SJCRH30 (cell line): ENCODE results near the gene RNF112. TPM values are rescaled to one million over a fixed set of nuclear protein-coding genes. Genes with fewer than 3 reads are reported as not detected.

Experiments used
- DNase-seq, 2 experiments: peaks; one replicate each; pipeline ENCODE4 v3.0.0-alpha.2; 2015 to 2020
- H3K27ac ChIP-seq: fragments of 250-450 bp; sonication (Bioruptor Pico); 2 replicates; pipeline ENCODE4 v1.5.1; 2020; ENCODE audit warnings: mild to moderate bottlenecking, moderate library complexity
- H3K27me3 ChIP-seq: fragments of 250-450 bp; sonication (Bioruptor Pico); 2 replicates; pipeline ENCODE4 v1.5.1; 2020; ENCODE audit warnings: mild to moderate bottlenecking, moderate library complexity
- H3K36me3 ChIP-seq: fragments of 250-450 bp; sonication (Bioruptor Pico); 2 replicates; pipeline ENCODE4 v1.5.1; 2020; ENCODE audit warnings: mild to moderate bottlenecking, moderate library complexity
- H3K4me1 ChIP-seq: fragments of 250-450 bp; sonication (Bioruptor Pico); 2 replicates; pipeline ENCODE4 v1.5.1; 2020; ENCODE audit warnings: mild to moderate bottlenecking, moderate library complexity
- H3K4me3 ChIP-seq: fragments of 250-450 bp; sonication (Bioruptor Pico); 2 replicates; pipeline ENCODE4 v1.5.1; 2020; ENCODE audit warnings: mild to moderate bottlenecking, moderate library complexity
- H3K9me3 ChIP-seq: fragments of 250-450 bp; sonication (Bioruptor Pico); replicated peaks from 2 replicates; pipeline ENCODE4 v1.5.1; 2020; ENCODE audit warnings: mild to moderate bottlenecking, moderate library complexity
- total RNA-seq: library from RNA; depleted of rRNA; stranded (reverse); fragments of >200 nt; shearing (Covaris generic); gene quantifications from 2 replicates; pipeline ENCODE4 v1.2.3, GENCODE V29; 2014

Gene RNF112
- total RNA-seq, 1 experiment from 2014 or later: 2.4 TPM

- Histone ChIP-seq H3K36me3 (peaks cover 11% of the 10 kb centered on the region), H3K27me3 (no peaks in the 10 kb centered on the region), H3K4me3 (no peak overlapping the region), H3K9me3 (no peaks in the 10 kb centered on the region), H3K27ac (no peak overlapping the region), H3K4me1 (peaks cover 50% of the 10 kb centered on the region)
- DNase-seq: peak; percentile 24 to 48
Measured at GRCh38 chr17:19388791-19389785, 21.9 kb upstream of the RNF112 start.

DNA sequence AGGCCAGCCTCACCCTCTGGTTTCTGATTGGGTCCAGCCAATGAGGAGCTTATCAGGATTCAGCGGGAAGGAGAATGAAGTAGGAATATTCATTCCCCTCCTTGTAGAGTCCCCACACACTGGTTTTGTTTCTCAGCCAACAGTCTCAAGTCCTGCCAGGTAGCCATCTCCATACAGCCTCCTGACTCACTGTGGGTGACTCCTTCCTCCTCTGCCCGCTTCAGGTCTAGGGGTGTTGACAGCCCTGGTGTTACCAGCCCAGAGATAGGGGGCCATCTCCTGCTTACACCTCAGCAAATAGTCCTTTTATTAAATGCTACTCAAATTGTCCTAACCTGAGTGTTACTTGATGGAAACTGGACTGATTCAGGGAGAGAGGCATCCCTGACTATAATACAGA, 20.1 kb upstream of the RNF112 start:
- no peak for DNase-seq
- Histone ChIP-seq H3K36me3 (peaks cover under 1% of the 10 kb centered on the region), H3K4me3 (no peak overlapping the region), H3K27me3 (no peaks in the 10 kb centered on the region), H3K4me1 (peaks cover 31% of the 10 kb centered on the region), H3K9me3 (no peaks in the 10 kb centered on the region), H3K27ac (no peak overlapping the region)

DNA sequence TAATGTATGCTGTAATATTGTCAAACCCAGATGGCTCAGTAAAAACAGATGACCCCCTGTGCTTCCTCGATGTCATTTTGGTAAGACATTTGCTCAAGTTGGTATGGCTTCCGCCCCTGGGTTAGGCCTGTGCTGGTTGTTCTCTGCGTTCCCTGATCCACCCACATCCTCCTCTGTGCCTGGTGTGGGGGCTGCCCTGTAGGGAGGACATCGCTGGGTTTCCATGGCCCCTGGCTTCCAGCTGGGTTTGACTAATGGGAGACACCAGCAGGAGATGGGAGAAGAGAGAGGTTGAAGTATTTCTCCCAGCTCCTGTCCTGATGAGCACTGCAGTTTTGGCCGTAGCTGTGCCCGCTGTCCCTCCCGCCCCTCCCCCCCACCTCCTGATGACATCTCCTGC, 19.6 kb upstream of the RNF112 start:
- H3K4me1 ChIP-seq: peaks cover 27% of the 10 kb centered on the region
- no peak for DNase-seq
- H3K27me3 ChIP-seq: no peaks in the 10 kb centered on the region
- H3K4me3 ChIP-seq: no peak overlapping the region
- H3K9me3 ChIP-seq: no peaks in the 10 kb centered on the region
- no peaks in the 10 kb centered on the region for H3K36me3 ChIP-seq
- no peak overlapping the region for H3K27ac ChIP-seq

DNA sequence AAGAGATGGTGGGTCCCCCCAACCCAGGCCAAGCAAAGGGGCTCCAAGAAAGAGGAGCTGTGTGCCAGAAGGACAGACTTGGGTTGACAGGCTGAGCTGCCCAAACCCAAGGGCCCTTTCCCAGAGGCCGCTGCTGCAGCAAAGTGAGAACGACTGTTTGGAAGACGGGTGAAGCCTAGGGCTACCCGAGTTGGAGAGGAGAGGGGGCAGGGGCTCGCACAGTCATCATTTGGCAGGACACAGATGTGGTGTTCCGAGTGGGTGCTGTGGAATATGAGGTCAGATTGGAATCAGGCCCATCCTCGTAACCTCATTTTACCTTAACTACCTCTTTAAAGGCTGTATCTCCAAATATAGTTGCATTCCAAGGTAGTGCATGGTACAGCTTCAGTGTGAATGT, 18.7 kb upstream of the RNF112 start:
- no peaks in the 10 kb centered on the region for H3K9me3 ChIP-seq
- peak in 1 of 2 experiments; percentile 7 for DNase-seq
- H3K27ac ChIP-seq: no peak overlapping the region
- H3K4me3 ChIP-seq: no peak overlapping the region
- no peaks in the 10 kb centered on the region for H3K36me3 ChIP-seq
- no peaks in the 10 kb centered on the region for H3K27me3 ChIP-seq
- peaks cover 23% of the 10 kb centered on the region for H3K4me1 ChIP-seq

DNA sequence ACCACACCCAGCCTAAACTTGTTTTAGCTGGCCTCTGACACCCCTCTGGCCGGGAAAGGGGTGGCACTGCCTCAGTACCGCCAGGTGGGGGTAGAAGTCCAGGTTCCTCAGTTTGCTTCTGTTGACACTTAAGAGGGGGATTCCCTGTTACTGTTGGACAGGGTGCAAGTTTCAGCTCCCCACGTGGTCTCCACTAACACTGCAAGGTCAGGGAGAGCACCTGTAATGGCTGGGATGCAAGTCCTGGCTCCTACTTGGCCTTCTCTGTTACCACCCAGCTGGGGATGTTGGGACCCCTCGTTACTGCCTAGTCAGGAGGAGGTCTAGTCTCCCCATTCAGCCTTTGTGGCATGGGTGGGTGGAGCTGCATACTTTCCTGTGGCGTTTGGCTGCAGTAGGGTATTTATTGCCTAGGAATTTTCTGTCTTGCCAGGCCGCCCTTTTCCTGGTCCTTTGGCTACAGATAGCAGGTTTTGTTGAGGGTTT, 13.4 kb upstream of the RNF112 start:
- Histone ChIP-seq H3K9me3 (no peaks in the 10 kb centered on the region), H3K36me3 (no peaks in the 10 kb centered on the region), H3K4me1 (peaks cover 14% of the 10 kb centered on the region), H3K27me3 (no peaks in the 10 kb centered on the region), H3K4me3 (no peak overlapping the region), H3K27ac (no peak overlapping the region)
- peak in 1 of 2 experiments; percentile 6 for DNase-seq

DNA sequence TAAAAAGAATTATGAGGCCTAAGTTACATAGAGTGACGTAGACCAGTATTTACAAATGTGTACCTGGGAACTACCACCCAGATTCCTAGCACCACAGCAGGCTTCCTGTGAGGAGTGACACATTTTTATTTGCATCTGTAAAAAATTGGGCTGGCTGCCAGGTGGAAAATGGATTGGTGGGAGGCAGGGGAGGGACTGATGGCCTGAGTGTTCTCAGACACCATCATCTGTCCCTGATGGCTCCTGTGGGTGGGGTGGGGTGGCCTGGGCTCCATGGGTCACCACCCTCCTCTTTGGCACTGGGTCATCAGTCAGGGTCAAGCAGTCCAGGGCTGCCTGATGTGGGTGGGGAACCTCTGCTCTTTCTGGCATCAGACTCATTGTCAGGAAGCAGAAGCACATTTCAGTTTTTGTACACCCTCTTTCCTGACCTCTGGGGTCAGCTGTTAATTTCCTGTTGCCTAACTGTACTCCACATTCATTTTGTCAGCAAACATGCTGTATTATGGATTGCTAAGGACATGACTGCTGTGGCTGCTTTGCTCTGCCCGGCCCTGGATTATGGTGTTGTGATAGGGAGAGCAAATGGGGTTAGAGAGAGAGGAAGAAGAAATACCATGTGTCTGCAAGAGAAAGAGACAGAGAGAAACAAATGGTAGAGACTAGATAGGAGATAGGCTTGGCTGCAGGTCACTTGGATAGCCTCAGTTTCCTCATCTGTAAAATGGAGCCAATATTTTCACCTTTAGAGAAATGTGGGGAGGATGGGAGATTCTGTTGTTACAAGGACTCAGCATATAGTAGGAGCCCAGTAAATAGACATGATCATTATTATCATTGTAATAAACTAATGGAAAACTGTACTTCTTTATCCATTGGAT, 12.5 kb upstream of the RNF112 start:
- peak; percentile 46 to 53 for DNase-seq
- Histone ChIP-seq H3K27ac (no peak overlapping the region), H3K27me3 (no peaks in the 10 kb centered on the region), H3K36me3 (no peaks in the 10 kb centered on the region), H3K4me3 (no peak overlapping the region), H3K9me3 (no peaks in the 10 kb centered on the region), H3K4me1 (peaks cover 14% of the 10 kb centered on the region)

- H3K4me1 ChIP-seq: peaks cover 14% of the 10 kb centered on the region
- H3K9me3 ChIP-seq: no peaks in the 10 kb centered on the region
- no peaks in the 10 kb centered on the region for H3K27me3 ChIP-seq
- H3K27ac ChIP-seq: no peak overlapping the region
- peak; percentile 92 to 97 for DNase-seq
- H3K4me3 ChIP-seq: no peak overlapping the region
- H3K36me3 ChIP-seq: no peaks in the 10 kb centered on the region
Measured at GRCh38 chr17:19399750-19400450, 11.1 kb upstream of the RNF112 start.

DNA sequence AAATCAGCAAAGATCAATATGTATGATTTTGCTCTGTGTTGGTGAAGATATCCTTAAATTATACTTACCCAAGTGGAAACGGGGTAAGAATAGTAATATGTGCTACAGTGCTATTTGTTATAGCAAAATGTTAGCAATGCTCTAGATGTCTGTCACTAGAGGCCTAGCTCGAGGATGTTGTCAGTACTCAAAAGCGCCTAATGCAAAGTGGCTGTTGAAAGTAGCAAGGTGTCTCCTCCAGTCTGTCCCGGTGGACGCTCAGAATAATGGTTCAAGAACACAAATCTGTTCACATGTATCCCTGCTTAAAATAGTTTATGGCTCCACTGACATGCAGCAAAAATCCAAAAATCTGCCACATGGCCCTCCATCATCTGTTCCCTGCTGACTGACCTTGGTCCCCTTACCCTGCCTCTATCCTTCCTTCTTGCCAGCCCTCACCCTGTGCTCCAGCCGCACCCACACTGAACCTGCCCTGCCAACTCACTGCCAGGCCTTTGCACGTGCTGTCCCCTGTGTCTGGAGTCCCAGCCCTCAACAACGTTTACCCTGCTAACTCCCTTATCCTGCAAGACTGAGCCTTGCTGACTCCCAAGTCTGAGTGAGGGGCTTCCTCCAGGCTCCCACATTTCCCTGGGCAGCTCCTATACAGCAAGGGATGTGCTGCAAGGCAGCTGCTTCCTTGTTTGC, 9.6 kb upstream of the RNF112 start:
- H3K36me3 ChIP-seq: no peaks in the 10 kb centered on the region
- no peak overlapping the region for H3K27ac ChIP-seq
- peaks cover 14% of the 10 kb centered on the region for H3K4me1 ChIP-seq

GRCh38 chr17:19402171-19402570, 8.9 kb upstream of the RNF112 start:
- no peak for DNase-seq
- H3K27ac ChIP-seq: no peak overlapping the region
- H3K9me3 ChIP-seq: no peaks in the 10 kb centered on the region
- no peaks in the 10 kb centered on the region for H3K36me3 ChIP-seq
- no peaks in the 10 kb centered on the region for H3K27me3 ChIP-seq
- H3K4me3 ChIP-seq: no peak overlapping the region
- peaks cover 14% of the 10 kb centered on the region for H3K4me1 ChIP-seq

More for the DNA sequence above, 9.6 kb upstream of the RNF112 start:
- no peak for DNase-seq
- Histone ChIP-seq H3K9me3 (no peaks in the 10 kb centered on the region), H3K4me3 (no peak overlapping the region), H3K27me3 (no peaks in the 10 kb centered on the region)

DNA sequence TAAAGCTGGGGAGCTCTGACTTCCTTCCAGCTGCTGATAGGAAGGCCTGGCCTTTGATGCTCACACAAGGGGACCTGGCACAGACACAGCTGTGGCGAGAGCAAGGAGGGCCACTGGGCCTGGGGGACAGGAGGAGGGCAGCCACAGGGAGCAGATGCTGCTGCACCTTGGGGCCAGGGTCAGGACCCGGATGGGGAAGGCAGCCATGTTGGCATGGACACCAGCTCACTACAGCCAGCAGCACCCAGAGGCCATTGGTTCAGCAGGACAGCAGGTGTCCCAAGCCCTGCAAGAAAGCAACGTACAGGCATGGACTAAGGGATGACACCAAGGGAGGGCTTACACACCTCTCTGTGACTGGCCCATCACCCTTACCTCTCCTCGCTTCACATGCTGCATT, 8.0 kb upstream of the RNF112 start:
- no peaks in the 10 kb centered on the region for H3K36me3 ChIP-seq
- DNase-seq: no peak
- H3K27ac ChIP-seq: no peak overlapping the region
- H3K27me3 ChIP-seq: no peaks in the 10 kb centered on the region
- H3K4me1 ChIP-seq: peaks cover 14% of the 10 kb centered on the region
- no peak overlapping the region for H3K4me3 ChIP-seq
- no peaks in the 10 kb centered on the region for H3K9me3 ChIP-seq

- peaks cover 7% of the 10 kb centered on the region for H3K4me1 ChIP-seq
- H3K9me3 ChIP-seq: no peaks in the 10 kb centered on the region
- no peak overlapping the region for H3K27ac ChIP-seq
- H3K27me3 ChIP-seq: no peaks in the 10 kb centered on the region
- no peaks in the 10 kb centered on the region for H3K36me3 ChIP-seq
- no peak for DNase-seq
- no peak overlapping the region for H3K4me3 ChIP-seq
Measured at GRCh38 chr17:19404264-19404663, 6.8 kb upstream of the RNF112 start.

- H3K36me3 ChIP-seq: no peaks in the 10 kb centered on the region
- peaks cover 1% of the 10 kb centered on the region for H3K4me1 ChIP-seq
- peaks cover 5% of the 10 kb centered on the region; the same call in 1 of the 2 replicates for H3K27me3 ChIP-seq
- no peak for DNase-seq
- H3K4me3 ChIP-seq: no peak overlapping the region
- no peak overlapping the region for H3K27ac ChIP-seq
- no peaks in the 10 kb centered on the region for H3K9me3 ChIP-seq
Measured at GRCh38 chr17:19405114-19405513, 5.9 kb upstream of the RNF112 start.

DNA sequence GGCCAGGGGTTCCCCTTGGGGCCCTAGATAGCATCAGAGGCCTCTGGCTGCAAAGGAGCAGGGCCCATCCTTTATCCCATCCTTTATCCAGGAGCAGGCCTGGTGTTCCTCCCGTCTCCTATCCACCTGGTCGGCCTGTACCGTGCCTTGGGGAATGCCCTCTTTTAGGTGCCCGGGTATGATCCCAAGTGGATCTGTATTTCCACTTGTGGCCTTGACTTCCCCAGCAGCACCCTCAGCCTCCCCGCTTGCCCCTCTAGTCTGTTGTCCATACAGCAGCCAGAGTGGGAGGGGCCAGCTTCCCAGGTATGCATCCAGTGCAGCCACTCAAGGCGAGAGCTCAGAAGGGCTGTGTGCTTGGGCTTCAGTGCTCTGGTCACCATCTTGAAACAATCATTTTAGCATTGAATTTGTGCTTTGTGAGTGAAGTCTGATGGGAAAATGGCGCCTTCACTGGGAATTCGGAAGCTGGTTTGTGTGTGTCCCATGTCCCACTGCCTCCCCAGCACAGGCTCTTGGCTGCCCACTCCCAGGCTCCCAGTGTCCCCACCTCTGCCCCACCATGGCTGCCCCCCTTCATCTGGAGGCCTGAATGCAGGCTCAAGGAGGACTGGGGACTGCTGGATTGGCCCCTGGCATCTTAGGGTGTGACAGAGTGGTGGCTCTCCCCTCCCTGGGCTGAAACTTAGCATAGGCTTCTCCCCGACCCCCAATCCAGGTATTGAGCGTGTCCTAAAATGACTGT, 3.3 kb upstream of the RNF112 start:
- Histone ChIP-seq H3K9me3 (no peaks in the 10 kb centered on the region), H3K4me1 (peaks cover 5% of the 10 kb centered on the region; the same call in 1 of the 2 replicates), H3K27ac (no peak overlapping the region), H3K4me3 (no peak overlapping the region), H3K36me3 (no peaks in the 10 kb centered on the region), H3K27me3 (peaks cover 10% of the 10 kb centered on the region; the same call in 1 of the 2 replicates)
- DNase-seq: no peak
